A673 (cell line): ENCODE data around the gene RNPEP. TPM values are rescaled to one million over a fixed set of nuclear protein-coding genes. Genes with fewer than 3 reads are reported as not detected.

Experiments used
- BruUV-seq: library from RNA; stranded (reverse); fragments of 400-500 nt; replicated peaks from 2 replicates; lab custom pipeline; 2021; lab: Mats Ljungman, UMichigan
- CTCF ChIA-PET: fragments of 300-600 bp; sonication (Branson Sonifier 250); formaldehyde crosslinking; loops from one replicate; lab custom pipeline; 2022; ENCODE audit warnings: antibody characterized with exemption; lab: Charles Lee
- POLR2A ChIA-PET: fragments of 300-600 bp; sonication (Branson Sonifier 250); formaldehyde crosslinking; loops from one replicate; lab custom pipeline; 2022; ENCODE audit warnings: antibody characterized with exemption; ENCODE audit not compliant: low non-redundant PET; lab: Charles Lee
- DNase-seq: peaks from one replicate; pipeline ENCODE4 v3.0.0-alpha.2; 2015; ENCODE audit warnings: low spot score
- H3K27ac ChIP-seq: fragments of 200-600 bp; sonication (generic); 2 replicates; pipeline ENCODE4 v1.5.1; 2016; ENCODE audit warnings: mixed run types, low read depth, mild to moderate bottlenecking, mixed read lengths, antibody characterized with exemption, low read length; ENCODE audit not compliant: poor library complexity, severe bottlenecking
- H3K27me3 ChIP-seq: fragments of 200-600 bp; sonication (generic); replicated peaks from 2 replicates; pipeline ENCODE4 v1.6.1; 2017; ENCODE audit warnings: mixed run types, low read depth, mild to moderate bottlenecking, mixed read lengths, antibody characterized with exemption, low read length; ENCODE audit not compliant: insufficient read depth, poor library complexity
- H3K36me3 ChIP-seq: fragments of 200-600 bp; sonication (generic); 2 replicates; pipeline ENCODE4 v1.6.1; 2016; ENCODE audit warnings: mixed run types, mild to moderate bottlenecking, mixed read lengths, antibody characterized with exemption, low read length; ENCODE audit not compliant: insufficient read depth, poor library complexity, severe bottlenecking
- H3K4me1 ChIP-seq: fragments of 200-600 bp; sonication (generic); 2 replicates; pipeline ENCODE4 v1.6.1; 2017; ENCODE audit warnings: mixed run types, mild to moderate bottlenecking, mixed read lengths, antibody characterized with exemption, low read length; ENCODE audit not compliant: insufficient read depth, poor library complexity, severe bottlenecking
- H3K4me3 ChIP-seq: fragments of 200-600 bp; sonication (generic); 2 replicates; pipeline ENCODE4 v1.5.1; 2016; ENCODE audit warnings: low read depth, mixed run types, mild to moderate bottlenecking, mixed read lengths, low read length; ENCODE audit not compliant: poor library complexity, severe bottlenecking
- H3K9me3 ChIP-seq: fragments of 200-600 bp; sonication (generic); 2 replicates; pipeline ENCODE4 v1.6.1; 2016; ENCODE audit warnings: mixed run types, low read depth, mild to moderate bottlenecking, mixed read lengths, antibody characterized with exemption, low read length; ENCODE audit not compliant: poor library complexity, severe bottlenecking
- EZH2 ChIP-seq: fragments of 200-600 bp; sonication (generic); IDR thresholded peaks from 2 replicates; pipeline ENCODE4 v1.6.1; 2017; ENCODE audit warnings: borderline replicate concordance, low read depth, mild to moderate bottlenecking, mixed read lengths, antibody characterized with exemption, low read length; ENCODE audit not compliant: poor library complexity, severe bottlenecking
- intact Hi-C: fragments of 100-400 bp; cut with micrococcal nuclease; formaldehyde crosslinking; loops from one replicate; pipeline ENCODE4 v1.10.0; 2022; ENCODE audit not compliant: unreplicated experiment
- total RNA-seq: library from RNA; stranded (reverse); gene quantifications from 2 replicates; pipeline ENCODE4 v1.2.3, GENCODE V29; 2021
- TF ChIP-seq, protein P1 (sequence below): fragments of 300-800, 200-600 bp; sonication (generic); conservative IDR thresholded peaks from 2 replicates; pipeline ENCODE4 v1.5.1; 2017; ENCODE audit warnings: low read depth, mild to moderate bottlenecking, antibody characterized with exemption, low read length, moderate library complexity, mixed read lengths

The RNPEP gene
- total RNA-seq, 1 experiment from 2014 or later = 59.3 TPM

DNA sequence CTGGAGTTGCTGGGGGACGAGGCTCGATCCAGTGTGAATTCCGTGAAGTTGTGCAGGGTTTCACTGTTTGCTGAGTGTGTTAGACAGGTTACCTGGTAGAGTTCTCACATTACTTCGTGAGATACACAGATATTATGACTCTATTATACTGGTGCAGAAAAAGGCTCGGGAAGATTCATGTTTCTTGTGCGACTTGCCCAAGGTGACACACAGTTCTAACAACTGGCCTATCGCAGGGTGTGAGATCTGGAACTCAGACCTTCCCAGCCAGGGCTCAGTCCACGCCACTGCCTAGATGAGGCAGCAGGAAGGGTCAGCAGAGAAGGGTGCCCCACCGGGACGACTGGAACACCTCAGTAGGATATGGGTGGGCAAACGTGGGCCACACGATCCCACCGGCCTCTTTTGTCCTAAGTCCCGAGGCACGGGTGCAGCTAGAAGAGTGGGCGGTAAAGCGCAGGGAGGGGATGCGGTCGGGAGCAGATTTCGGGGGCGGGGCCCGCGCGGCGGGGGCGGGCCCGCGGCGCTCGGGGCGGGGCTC, 296 bp upstream of the RNPEP start:
- H3K27ac ChIP-seq = no peak overlapping the region
- CTCF ChIA-PET = interaction anchor here (0.6 to 1.2 kb wide), 2 partner anchors 18 to 470 kb away, joined by 4 to 5 read pairs; no protein-coding TSS in a partner anchor

DNA sequence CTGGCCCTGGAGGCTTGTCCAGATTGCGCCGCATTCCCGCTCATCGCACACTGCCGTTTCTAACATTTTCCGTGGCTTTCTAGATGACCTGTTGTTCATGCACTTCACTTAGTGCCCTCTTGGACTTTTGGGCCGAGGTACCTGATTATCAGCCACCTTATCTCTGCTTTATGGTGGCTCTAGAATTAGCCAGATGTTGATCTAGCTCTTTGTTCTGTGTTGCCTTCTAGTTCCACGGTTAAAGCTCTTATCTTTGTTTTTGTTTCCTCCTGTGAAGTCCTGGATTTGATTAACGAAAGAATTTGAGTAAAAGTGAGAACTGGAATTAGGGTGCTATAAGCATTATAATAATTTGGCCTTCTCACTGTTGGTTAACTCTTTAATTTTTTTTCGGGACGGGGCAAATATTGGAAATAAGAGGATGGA, 945 bp downstream of the RNPEP start:
- DNase-seq = no peak
- H3K9me3 ChIP-seq = no peaks in the 10 kb centered on the region
- peak overlapping the region; percentile 99 for H3K4me3 ChIP-seq
- ChIA-PET CTCF (interaction anchor here (0.9 kb wide), 1 partner anchor 454 kb away, joined by 3 read pairs; no protein-coding TSS in a partner anchor), POLR2A (interaction anchor here (0.7 kb wide), 1 partner anchor 410 kb away, joined by 3 read pairs; no protein-coding TSS in a partner anchor)
- H3K27ac ChIP-seq = peak overlapping the region; percentile 79
- H3K36me3 ChIP-seq = no peaks in the 10 kb centered on the region
- BruUV-seq = no TSS peak
- H3K27me3 ChIP-seq = no peaks in the 10 kb centered on the region
- intact Hi-C loops = no loop called here
- TF ChIP-seq, protein P1, sequence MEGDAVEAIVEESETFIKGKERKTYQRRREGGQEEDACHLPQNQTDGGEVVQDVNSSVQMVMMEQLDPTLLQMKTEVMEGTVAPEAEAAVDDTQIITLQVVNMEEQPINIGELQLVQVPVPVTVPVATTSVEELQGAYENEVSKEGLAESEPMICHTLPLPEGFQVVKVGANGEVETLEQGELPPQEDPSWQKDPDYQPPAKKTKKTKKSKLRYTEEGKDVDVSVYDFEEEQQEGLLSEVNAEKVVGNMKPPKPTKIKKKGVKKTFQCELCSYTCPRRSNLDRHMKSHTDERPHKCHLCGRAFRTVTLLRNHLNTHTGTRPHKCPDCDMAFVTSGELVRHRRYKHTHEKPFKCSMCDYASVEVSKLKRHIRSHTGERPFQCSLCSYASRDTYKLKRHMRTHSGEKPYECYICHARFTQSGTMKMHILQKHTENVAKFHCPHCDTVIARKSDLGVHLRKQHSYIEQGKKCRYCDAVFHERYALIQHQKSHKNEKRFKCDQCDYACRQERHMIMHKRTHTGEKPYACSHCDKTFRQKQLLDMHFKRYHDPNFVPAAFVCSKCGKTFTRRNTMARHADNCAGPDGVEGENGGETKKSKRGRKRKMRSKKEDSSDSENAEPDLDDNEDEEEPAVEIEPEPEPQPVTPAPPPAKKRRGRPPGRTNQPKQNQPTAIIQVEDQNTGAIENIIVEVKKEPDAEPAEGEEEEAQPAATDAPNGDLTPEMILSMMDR = no peak
- TF ChIP-seq EZH2 = no peak
- peaks cover 10% of the 10 kb centered on the region for H3K4me1 ChIP-seq

More for the DNA sequence above, 296 bp upstream of the RNPEP start:
- POLR2A ChIA-PET = no interaction called here
- no TSS peak for BruUV-seq
- H3K4me1 ChIP-seq = peaks cover 10% of the 10 kb centered on the region
- intact Hi-C loops = no loop called here
- no peaks in the 10 kb centered on the region for H3K36me3 ChIP-seq
- H3K27me3 ChIP-seq = no peaks in the 10 kb centered on the region
- peak overlapping the region; percentile 99 for H3K4me3 ChIP-seq
- TF ChIP-seq EZH2 = no peak
- TF ChIP-seq, protein P1 = no peak
- no peaks in the 10 kb centered on the region for H3K9me3 ChIP-seq
- peak; percentile 74 for DNase-seq

DNA sequence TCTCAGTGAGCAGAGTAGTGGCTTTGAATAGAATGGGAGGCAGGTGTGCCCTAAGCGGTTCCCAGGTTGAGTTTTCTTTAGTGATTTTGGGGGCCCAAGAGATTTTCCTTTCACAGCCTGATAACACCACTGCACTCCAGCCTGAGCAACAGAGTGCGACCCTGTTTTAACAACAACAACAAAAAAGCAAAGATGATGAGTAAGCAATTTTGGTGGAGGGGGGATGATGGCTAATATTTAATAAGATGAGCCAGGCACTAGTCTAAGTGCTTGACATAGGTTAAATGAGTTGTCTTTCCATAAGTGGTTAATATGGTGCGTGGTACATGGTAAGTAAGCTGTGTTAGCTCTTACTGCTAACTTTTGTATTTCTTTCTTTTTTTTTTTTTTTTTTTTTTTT, 2.0 kb downstream of the RNPEP start:
- CTCF ChIA-PET = interaction anchor here (0.9 kb wide), 1 partner anchor 455 kb away, joined by 3 read pairs; no protein-coding TSS in a partner anchor

More for the DNA sequence above, 2.0 kb downstream of the RNPEP start:
- peaks cover 10% of the 10 kb centered on the region for H3K4me1 ChIP-seq
- DNase-seq = no peak
- H3K9me3 ChIP-seq = no peaks in the 10 kb centered on the region
- no peak overlapping the region for H3K27ac ChIP-seq
- POLR2A ChIA-PET = no interaction called here
- no TSS peak for BruUV-seq
- H3K27me3 ChIP-seq = no peaks in the 10 kb centered on the region
- peaks cover 6% of the 10 kb centered on the region for H3K36me3 ChIP-seq
- TF ChIP-seq, protein P1 = no peak
- no peak for TF ChIP-seq EZH2
- H3K4me3 ChIP-seq = no peak overlapping the region
- intact Hi-C loops = no loop called here
